NB4 (cell line): Measurements from ENCODE around the gene NR6A1.

ENCODE experiments used
- DNase-seq: peaks from one replicate; pipeline ENCODE4 v3.0.0; 2010; ENCODE audit warnings: low read depth
- H3K4me3 ChIP-seq: one replicate; pipeline ENCODE4 v1.5.1; 2011; ENCODE audit warnings: mild to moderate bottlenecking, low read depth, low read length, moderate library complexity
- CTCF ChIP-seq: IDR thresholded peaks from one replicate; pipeline ENCODE4 v1.5.1; 2012; ENCODE audit warnings: low read depth, low read length
- MAX ChIP-seq: IDR thresholded peaks from 2 replicates; pipeline ENCODE4 v1.6.1; 2011; ENCODE audit warnings: low read depth, low read length
- MYC ChIP-seq: IDR thresholded peaks from 2 replicates; pipeline ENCODE4 v1.6.1; 2011; ENCODE audit warnings: low read depth, low read length
- POLR2A ChIP-seq: IDR thresholded peaks from 2 replicates; pipeline ENCODE4 v1.6.1; 2011; ENCODE audit warnings: mild to moderate bottlenecking; ENCODE audit not compliant: insufficient read length; ENCODE audit errors: extremely low read depth

Gene NR6A1

GRCh38 chr9:124486778-124487259 is 284.3 kb downstream of the NR6A1 start:
- DNase-seq: no peak
- no peak overlapping the region for H3K4me3 ChIP-seq
- no peak for TF ChIP-seq MAX
- no peak for TF ChIP-seq CTCF

- TF ChIP-seq MAX: no peak
- TF ChIP-seq MYC: no peak
- no peak for DNase-seq
- H3K4me3 ChIP-seq: no peak overlapping the region
Observed at GRCh38 chr9:124485936-124486335, 285.2 kb downstream of the NR6A1 start.

GRCh38 chr9:124485201-124485600 is 285.9 kb downstream of the NR6A1 start:
- no peak overlapping the region for H3K4me3 ChIP-seq
- DNase-seq: no peak
- no peak for TF ChIP-seq MAX
- no peak for TF ChIP-seq POLR2A
- TF ChIP-seq MYC: no peak
- no peak for TF ChIP-seq CTCF

- H3K4me3 ChIP-seq: no peak overlapping the region
- DNase-seq: no peak
- TF ChIP-seq MYC: no peak
- no peak for TF ChIP-seq CTCF
- TF ChIP-seq POLR2A: no peak
- no peak for TF ChIP-seq MAX
Observed at GRCh38 chr9:124483481-124483880, 287.6 kb downstream of the NR6A1 start.

GRCh38 chr9:124482431-124483031 is 288.6 kb downstream of the NR6A1 start:
- DNase-seq: no peak
- H3K4me3 ChIP-seq: no peak overlapping the region
- no peak for TF ChIP-seq POLR2A

GRCh38 chr9:124481115-124481514 is 290.0 kb downstream of the NR6A1 start:
- TF ChIP-seq MYC (no peak), CTCF (no peak), POLR2A (no peak), MAX (no peak)
- no peak overlapping the region for H3K4me3 ChIP-seq
- peak; percentile 40 for DNase-seq

- no peak overlapping the region for H3K4me3 ChIP-seq
- peak; percentile 66 for DNase-seq
- TF ChIP-seq CTCF (peak; percentile 60), POLR2A (no peak), MAX (peak; percentile 81)
Observed at GRCh38 chr9:124480621-124480981, 290.5 kb downstream of the NR6A1 start.
